T follicular helper cell (primary cell): ENCODE measurements around the gene POLR2H.
A peak's percentile ranks its signal among the peaks of the same experiment; 100 is the strongest.

Experiments used
- DNase-seq: peaks from one replicate; pipeline ENCODE4 v3.0.0-alpha.2; 2020; ENCODE audit warnings: low read depth

Gene POLR2H

DNA sequence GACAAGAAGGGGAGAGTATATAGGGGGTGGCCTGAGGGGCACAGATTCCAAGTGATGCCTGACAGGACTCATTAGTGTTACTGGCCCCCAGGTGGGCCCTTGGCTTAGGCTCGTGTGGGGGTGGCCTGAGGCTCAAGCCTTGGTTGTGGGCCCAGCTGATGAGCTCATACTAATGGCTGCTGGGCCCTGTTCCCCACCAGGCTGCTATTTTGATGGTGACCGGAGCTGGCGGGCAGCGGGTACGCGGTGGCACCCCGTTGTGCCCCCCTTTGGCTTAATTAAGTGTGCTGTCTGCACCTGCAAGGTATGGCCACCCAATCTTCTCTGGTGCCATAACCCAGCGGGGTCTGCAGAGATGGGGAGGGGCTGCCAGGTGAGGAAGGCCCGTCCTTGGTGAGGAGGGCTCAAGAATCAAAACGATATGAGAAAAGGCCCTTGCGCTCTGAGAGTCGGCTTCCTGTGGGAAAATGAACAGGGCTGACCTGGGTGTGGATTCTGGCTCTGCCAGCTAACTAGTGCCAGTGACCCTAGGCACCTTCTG, 25.7 kb downstream of the POLR2H start:
- DNase-seq, result no peak

GRCh38 chr3:184388164-184388935, 26.8 kb downstream of the POLR2H start:
- no peak for DNase-seq

GRCh38 chr3:184388936-184389230, 27.4 kb downstream of the POLR2H start:
- no peak for DNase-seq

GRCh38 chr3:184389384-184389783, 27.9 kb downstream of the POLR2H start:
- DNase-seq, result no peak

GRCh38 chr3:184389935-184390528, 28.5 kb downstream of the POLR2H start:
- no peak for DNase-seq

GRCh38 chr3:184391266-184391665, 29.8 kb downstream of the POLR2H start:
- no peak for DNase-seq

DNA sequence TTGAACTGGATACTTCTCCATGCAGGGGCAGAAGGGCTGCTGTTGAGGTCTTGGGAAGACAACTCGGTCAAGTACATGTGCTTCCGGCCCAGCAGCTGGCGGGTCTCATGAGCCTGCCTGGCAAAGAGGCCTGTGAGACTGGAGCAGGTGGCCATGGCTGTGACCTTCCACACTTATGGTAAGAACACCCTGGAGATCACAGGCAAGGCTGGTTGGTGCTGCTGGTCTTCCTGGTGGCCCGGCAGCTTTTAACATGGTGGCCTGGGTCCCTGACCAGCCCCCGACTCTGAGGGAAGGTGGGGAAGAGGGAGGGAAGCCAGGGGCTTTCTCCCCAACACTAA, 33.8 kb downstream of the POLR2H start:
- no peak for DNase-seq

- DNase-seq, result no peak
These were observed 37.9 kb downstream of the POLR2H start for GRCh38 chr3:184399410-184399809.

- DNase-seq, result no peak
These were observed 43.8 kb downstream of the POLR2H start for GRCh38 chr3:184405075-184406030.

DNA sequence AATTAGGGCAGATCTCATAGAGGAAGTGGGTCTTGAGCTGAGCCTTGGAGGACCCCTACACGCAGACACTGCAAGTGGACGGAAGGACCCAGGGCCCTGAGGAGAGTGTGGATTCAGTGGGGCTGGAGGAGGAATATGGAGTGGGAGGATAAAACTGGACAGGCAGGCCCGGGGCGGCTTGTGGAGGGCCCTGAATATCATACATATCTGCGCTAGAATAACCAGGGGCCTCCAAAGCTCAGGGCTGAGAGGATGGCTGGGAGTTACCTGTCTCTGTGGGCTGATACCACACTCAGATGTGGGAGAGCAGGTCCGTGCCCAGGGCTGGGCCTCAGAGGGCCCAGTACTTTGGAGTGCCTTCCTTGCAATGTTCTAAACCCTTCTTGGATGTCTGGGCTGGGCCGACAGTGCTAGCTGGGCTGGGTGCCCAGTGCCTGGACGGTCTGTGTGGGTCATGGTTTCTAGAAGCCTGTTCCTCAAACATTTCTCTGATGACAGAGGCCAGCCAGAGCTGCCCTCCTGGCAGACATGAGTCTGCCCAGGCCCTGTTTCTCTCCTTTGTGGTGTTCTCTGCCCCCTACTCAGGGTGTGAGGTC, 47.9 kb downstream of the POLR2H start:
- no peak for DNase-seq

GRCh38 chr3:184409946-184410500, 48.5 kb downstream of the POLR2H start:
- no peak for DNase-seq

DNA sequence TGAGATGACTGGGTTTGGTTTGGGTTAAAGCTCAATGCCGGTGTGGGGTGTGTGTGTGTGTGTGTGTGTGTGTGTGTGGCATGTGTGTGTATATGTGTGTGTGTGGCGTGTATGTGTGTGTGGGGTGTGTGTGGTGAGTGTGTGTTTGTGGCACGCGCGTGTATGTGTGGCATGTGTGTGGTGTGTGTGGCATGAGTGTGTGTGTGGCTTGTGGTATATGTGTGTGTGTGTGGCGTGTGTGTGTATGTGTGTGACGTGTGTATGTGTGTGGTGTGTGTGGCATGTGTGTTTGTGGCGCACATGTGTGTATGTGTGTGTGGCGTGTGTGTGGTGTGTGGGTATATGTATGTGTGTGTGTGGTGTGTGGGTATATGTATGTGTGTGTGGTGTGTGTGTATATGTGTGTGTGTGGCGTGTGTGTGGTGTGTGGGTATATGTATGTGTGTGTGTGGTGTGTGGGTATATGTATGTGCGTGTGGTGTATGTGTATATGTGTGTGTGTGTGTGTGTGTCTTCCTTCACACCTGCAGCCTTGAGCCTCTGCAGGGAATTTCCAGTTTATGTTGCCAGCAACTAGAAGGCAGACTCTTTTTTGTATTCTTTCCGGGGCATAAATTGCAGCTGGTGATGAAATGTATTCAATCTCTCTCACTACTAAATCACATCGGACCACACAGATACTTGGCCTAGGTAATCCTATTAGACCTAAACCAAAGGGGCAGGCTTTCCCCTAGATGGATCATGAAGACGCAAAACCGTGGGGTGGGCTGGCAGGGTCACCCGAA, 53.1 kb downstream of the POLR2H start:
- no peak for DNase-seq

GRCh38 chr3:184415203-184415490, 53.6 kb downstream of the POLR2H start:
- no peak for DNase-seq

GRCh38 chr3:184417619-184418327, 56.3 kb downstream of the POLR2H start:
- DNase-seq, result peak; percentile 59
